H9 (cell line): ENCODE results near the gene DUSP7. TPM values are rescaled to one million over a fixed set of nuclear protein-coding genes. Genes with fewer than 3 reads are reported as not detected.

ENCODE experiments used
- DNase-seq: peaks from one replicate; pipeline ENCODE4 v3.0.0-alpha.2; 2017
- H2AFZ ChIP-seq: one replicate; pipeline ENCODE4 v1.6.1; 2013; ENCODE audit warnings: mild to moderate bottlenecking, low read length, control low read depth, moderate library complexity
- H2AK5ac ChIP-seq: 2 replicates; pipeline ENCODE4 v1.6.1; 2013; ENCODE audit warnings: low read length, control low read depth, mixed read lengths; ENCODE audit not compliant: insufficient read length
- H2BK120ac ChIP-seq: one replicate; pipeline ENCODE4 v1.6.1; 2013; ENCODE audit warnings: low read depth, mild to moderate bottlenecking, low read length, control low read depth, inconsistent platforms; ENCODE audit not compliant: poor library complexity, severe bottlenecking
- H2BK12ac ChIP-seq: 2 replicates; pipeline ENCODE4 v1.6.1; 2013; ENCODE audit warnings: low read length, control low read depth, mixed read lengths, low read depth; ENCODE audit not compliant: insufficient read length
- H2BK15ac ChIP-seq: 2 replicates; pipeline ENCODE4 v1.6.1; 2013; ENCODE audit warnings: low read depth, low read length, control low read depth
- H2BK20ac ChIP-seq: one replicate; pipeline ENCODE4 v1.6.1; 2013; ENCODE audit warnings: low read depth, mild to moderate bottlenecking, low read length, control low read depth, inconsistent platforms; ENCODE audit not compliant: poor library complexity, severe bottlenecking
- H2BK5ac ChIP-seq: 2 replicates; pipeline ENCODE4 v1.6.1; 2013; ENCODE audit warnings: low read length, control low read depth, mixed read lengths; ENCODE audit not compliant: insufficient read length
- H3K14ac ChIP-seq: 2 replicates; pipeline ENCODE4 v1.6.1; 2013; ENCODE audit warnings: low read length, control low read depth; ENCODE audit not compliant: insufficient read depth
- H3K18ac ChIP-seq: 2 replicates; pipeline ENCODE4 v1.6.1; 2013; ENCODE audit warnings: low read depth, mild to moderate bottlenecking, mixed read lengths, low read length, control low read depth; ENCODE audit not compliant: insufficient read length
- H3K23ac ChIP-seq: 2 replicates; pipeline ENCODE4 v1.6.1; 2013; ENCODE audit warnings: low read length, control low read depth, mixed read lengths, low read depth; ENCODE audit not compliant: insufficient read length
- H3K23me2 ChIP-seq: 2 replicates; pipeline ENCODE4 v1.6.1; 2013; ENCODE audit warnings: low read depth, mild to moderate bottlenecking, mixed read lengths, low read length, control low read depth; ENCODE audit not compliant: insufficient read length, poor library complexity, severe bottlenecking
- H3K27ac ChIP-seq: 2 replicates; pipeline ENCODE4 v1.5.1; 2013; ENCODE audit warnings: low read length, control low read depth, mixed read lengths, low read depth; ENCODE audit not compliant: insufficient read length
- H3K27me3 ChIP-seq: 2 replicates; pipeline ENCODE4 v1.6.1; 2013; ENCODE audit warnings: low read length, control low read depth, inconsistent platforms; ENCODE audit not compliant: insufficient read depth
- H3K4ac ChIP-seq: 2 replicates; pipeline ENCODE4 v1.6.1; 2013; ENCODE audit warnings: low read depth, mild to moderate bottlenecking, control low read depth, inconsistent platforms, low read length, moderate library complexity
- H3K4me1 ChIP-seq: 2 replicates; pipeline ENCODE4 v1.6.1; 2013; ENCODE audit warnings: low read length, control low read depth, inconsistent platforms; ENCODE audit not compliant: insufficient read depth
- H3K4me2 ChIP-seq: 2 replicates; pipeline ENCODE4 v1.6.1; 2013; ENCODE audit warnings: low read length, control low read depth, mixed read lengths; ENCODE audit not compliant: insufficient read length, insufficient read depth
- H3K56ac ChIP-seq: 2 replicates; pipeline ENCODE4 v1.6.1; 2013; ENCODE audit warnings: low read depth, mild to moderate bottlenecking, mixed read lengths, low read length, control low read depth; ENCODE audit not compliant: insufficient read length
- H3K79me1 ChIP-seq: 2 replicates; pipeline ENCODE4 v1.6.1; 2013; ENCODE audit warnings: low read depth, mild to moderate bottlenecking, moderate library complexity, low read length, control low read depth, inconsistent platforms; ENCODE audit not compliant: insufficient read depth, poor library complexity, severe bottlenecking
- H3K79me2 ChIP-seq: 2 replicates; pipeline ENCODE4 v1.6.1; 2013; ENCODE audit warnings: low read length, control low read depth, inconsistent platforms; ENCODE audit not compliant: insufficient read depth
- H3K9ac ChIP-seq: 2 replicates; pipeline ENCODE4 v1.6.1; 2013; ENCODE audit warnings: low read length, control low read depth, mixed read lengths; ENCODE audit not compliant: insufficient read length; ENCODE audit errors: extremely low read depth
- H3K9me3 ChIP-seq: one replicate; pipeline ENCODE4 v1.6.1; 2013; ENCODE audit warnings: low read depth, low read length, inconsistent platforms; ENCODE audit not compliant: control insufficient read depth
- H3T11ph ChIP-seq: one replicate; pipeline ENCODE4 v1.6.1; 2013; ENCODE audit warnings: mild to moderate bottlenecking, low read length, control low read depth, inconsistent platforms
- H4K20me1 ChIP-seq: one replicate; pipeline ENCODE4 v1.6.1; 2013; ENCODE audit not compliant: control insufficient read depth, insufficient read length, insufficient read depth
- H4K5ac ChIP-seq: 2 replicates; pipeline ENCODE4 v1.6.1; 2013; ENCODE audit warnings: low read depth, mild to moderate bottlenecking, mixed read lengths, low read length, control low read depth; ENCODE audit not compliant: insufficient read length
- H4K8ac ChIP-seq: replicated peaks from 2 replicates; pipeline ENCODE4 v1.6.1; 2013; ENCODE audit warnings: low read length, control low read depth, mixed read lengths, low read depth; ENCODE audit not compliant: insufficient read length
- H4K91ac ChIP-seq: 2 replicates; pipeline ENCODE4 v1.6.1; 2013; ENCODE audit warnings: low read depth, mild to moderate bottlenecking, moderate library complexity, mixed read lengths, low read length, control low read depth; ENCODE audit not compliant: insufficient read length
- H3K27ac Mint-ChIP-seq, 3 experiments: 2 replicates in 2 of 3; 3 replicates in 1 of 3; pipeline ENCODE4 v1.8.0; 2020 to 2021; ENCODE audit warnings: mixed read lengths in 3 of 3, mild to moderate bottlenecking in 1 of 3, moderate library complexity in 1 of 3
- H3K27me3 Mint-ChIP-seq: 2 replicates; pipeline ENCODE4 v1.8.0; 2021; ENCODE audit warnings: low read depth, mild to moderate bottlenecking, moderate library complexity, mixed read lengths
- H3K36me3 Mint-ChIP-seq, 3 experiments: 2 replicates in 2 of 3; 3 replicates in 1 of 3; pipeline ENCODE4 v1.8.0; 2020 to 2021; ENCODE audit warnings: low read depth in 3 of 3, mixed read lengths in 3 of 3; ENCODE audit not compliant: insufficient read depth in 1 of 3
- H3K4me1 Mint-ChIP-seq, 2 experiments: 2 replicates each; pipeline ENCODE4 v1.8.0; 2020; ENCODE audit warnings: mixed read lengths in 2 of 2
- H3K4me3 Mint-ChIP-seq, 2 experiments: 2 replicates in 1 of 2; 3 replicates in 1 of 2; pipeline ENCODE4 v1.8.0; 2020 to 2021; ENCODE audit warnings: mild to moderate bottlenecking in 2 of 2, mixed read lengths in 2 of 2, moderate library complexity in 1 of 2
- H3K9me3 Mint-ChIP-seq, 2 experiments: 2 replicates in 1 of 2; 3 replicates in 1 of 2; pipeline ENCODE4 v1.8.0; 2020; ENCODE audit warnings: mild to moderate bottlenecking in 2 of 2, mixed read lengths in 2 of 2, moderate library complexity in 1 of 2
- WGBS: extraction: QIAGEN DNeasy Blood & Tissue Kit; methylation state at CpG from one replicate; pipeline ENCODE4 v1.1.7; 2013; ENCODE audit warnings: missing lambda C conversion rate, low lambda C conversion rate, mixed read lengths; ENCODE audit not compliant: insufficient read length; ENCODE audit errors: extremely low coverage; 5-methylcytosine and 5-hydroxymethylcytosine counted together
- total RNA-seq: library from RNA; stranded (reverse); gene quantifications from 2 replicates; pipeline ENCODE4 v1.2.1, GENCODE V29; 2021
- TF ChIP-seq, protein P1 (sequence below): fragments of 200-600 bp; sonication (generic); conservative IDR thresholded peaks from 3 replicates; pipeline ENCODE4 v1.8.0; 2021; ENCODE audit warnings: antibody characterized with exemption, mild to moderate bottlenecking

The DUSP7 gene
- total RNA-seq, 1 experiment from 2014 or later, result 24.0 TPM

DNA sequence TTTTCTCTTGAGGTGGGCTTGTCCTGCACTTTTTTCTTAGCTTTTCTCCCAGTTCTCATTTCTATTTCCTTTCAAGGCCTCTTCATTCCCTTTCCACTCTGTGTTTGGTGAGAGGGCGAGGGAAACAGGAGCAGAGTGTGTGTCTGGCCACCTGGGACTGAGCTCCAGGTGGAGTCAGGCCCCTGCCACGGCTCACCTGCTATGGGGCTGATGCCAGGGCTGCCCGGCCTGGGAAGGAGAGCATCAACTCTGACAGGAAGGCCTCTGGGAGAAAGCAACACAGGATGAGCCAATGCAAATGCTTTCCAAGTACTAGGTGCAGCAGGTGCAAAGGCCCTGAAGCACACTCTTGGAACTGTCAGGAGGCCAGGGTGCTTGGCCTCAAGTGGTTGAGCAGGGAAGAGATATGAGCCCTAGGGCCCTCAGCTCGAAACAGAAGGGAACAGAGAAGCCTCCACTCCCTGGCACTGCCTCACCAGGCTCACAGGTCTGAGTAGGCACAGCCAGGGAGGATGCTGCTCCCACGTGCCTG, 27.3 kb upstream of the DUSP7 start:
- Histone ChIP-seq H2BK120ac (no peak overlapping the region), H3K79me2 (no peaks in the 10 kb centered on the region), H2BK12ac (no peak overlapping the region), H4K20me1 (no peaks in the 10 kb centered on the region), H3K23me2 (no peaks in the 10 kb centered on the region), H2BK15ac (no peak overlapping the region), H3K4ac (no peak overlapping the region), H3K9me3 (no peaks in the 10 kb centered on the region), H3K4me1 (no peaks in the 10 kb centered on the region), H2AK5ac (no peak overlapping the region), H3K14ac (no peak overlapping the region), H3K23ac (no peak overlapping the region), H3K18ac (no peak overlapping the region), H4K8ac (no peak overlapping the region), H3T11ph (no peak overlapping the region), H4K91ac (no peak overlapping the region), H2BK5ac (no peak overlapping the region), H3K27ac (no peak overlapping the region), H3K9ac (no peak overlapping the region), H2BK20ac (no peak overlapping the region), H3K27me3 (no peaks in the 10 kb centered on the region), H3K56ac (no peak overlapping the region), H2AFZ (no peak overlapping the region), H4K5ac (no peak overlapping the region), H3K79me1 (no peaks in the 10 kb centered on the region), H3K4me2 (no peak overlapping the region)
- Mint-ChIP-seq H3K4me1 (peaks cover 0 to 3% of the 10 kb centered on the region in 2 experiments; a peak in 1 of 4 replicates), H3K27me3 (no peaks in the 10 kb centered on the region), H3K9me3 (no peaks in the 10 kb centered on the region), H3K36me3 (peaks cover 0 to 12% (median 3%) of the 10 kb centered on the region in 3 experiments; a peak in 3 of 7 replicates), H3K27ac (peak overlapping the region in 1 of 3 experiments; percentile 34; a peak in 1 of 7 replicates), H3K4me3 (no peak overlapping the region)
- no CpG with 5 or more reads among the region's 5 CpGs for WGBS
- no peak for DNase-seq
- TF ChIP-seq, protein P1, sequence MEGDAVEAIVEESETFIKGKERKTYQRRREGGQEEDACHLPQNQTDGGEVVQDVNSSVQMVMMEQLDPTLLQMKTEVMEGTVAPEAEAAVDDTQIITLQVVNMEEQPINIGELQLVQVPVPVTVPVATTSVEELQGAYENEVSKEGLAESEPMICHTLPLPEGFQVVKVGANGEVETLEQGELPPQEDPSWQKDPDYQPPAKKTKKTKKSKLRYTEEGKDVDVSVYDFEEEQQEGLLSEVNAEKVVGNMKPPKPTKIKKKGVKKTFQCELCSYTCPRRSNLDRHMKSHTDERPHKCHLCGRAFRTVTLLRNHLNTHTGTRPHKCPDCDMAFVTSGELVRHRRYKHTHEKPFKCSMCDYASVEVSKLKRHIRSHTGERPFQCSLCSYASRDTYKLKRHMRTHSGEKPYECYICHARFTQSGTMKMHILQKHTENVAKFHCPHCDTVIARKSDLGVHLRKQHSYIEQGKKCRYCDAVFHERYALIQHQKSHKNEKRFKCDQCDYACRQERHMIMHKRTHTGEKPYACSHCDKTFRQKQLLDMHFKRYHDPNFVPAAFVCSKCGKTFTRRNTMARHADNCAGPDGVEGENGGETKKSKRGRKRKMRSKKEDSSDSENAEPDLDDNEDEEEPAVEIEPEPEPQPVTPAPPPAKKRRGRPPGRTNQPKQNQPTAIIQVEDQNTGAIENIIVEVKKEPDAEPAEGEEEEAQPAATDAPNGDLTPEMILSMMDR, result no peak
